NCI-H2196 (cell line): Measurements from ENCODE around the gene NUTF2.

Source experiments
- DNase-seq: peaks from one replicate; lab custom pipeline; 2025; ENCODE audit not compliant: unreplicated experiment; lab: John Stamatoyannopoulos, UW

NUTF2 gene

DNA sequence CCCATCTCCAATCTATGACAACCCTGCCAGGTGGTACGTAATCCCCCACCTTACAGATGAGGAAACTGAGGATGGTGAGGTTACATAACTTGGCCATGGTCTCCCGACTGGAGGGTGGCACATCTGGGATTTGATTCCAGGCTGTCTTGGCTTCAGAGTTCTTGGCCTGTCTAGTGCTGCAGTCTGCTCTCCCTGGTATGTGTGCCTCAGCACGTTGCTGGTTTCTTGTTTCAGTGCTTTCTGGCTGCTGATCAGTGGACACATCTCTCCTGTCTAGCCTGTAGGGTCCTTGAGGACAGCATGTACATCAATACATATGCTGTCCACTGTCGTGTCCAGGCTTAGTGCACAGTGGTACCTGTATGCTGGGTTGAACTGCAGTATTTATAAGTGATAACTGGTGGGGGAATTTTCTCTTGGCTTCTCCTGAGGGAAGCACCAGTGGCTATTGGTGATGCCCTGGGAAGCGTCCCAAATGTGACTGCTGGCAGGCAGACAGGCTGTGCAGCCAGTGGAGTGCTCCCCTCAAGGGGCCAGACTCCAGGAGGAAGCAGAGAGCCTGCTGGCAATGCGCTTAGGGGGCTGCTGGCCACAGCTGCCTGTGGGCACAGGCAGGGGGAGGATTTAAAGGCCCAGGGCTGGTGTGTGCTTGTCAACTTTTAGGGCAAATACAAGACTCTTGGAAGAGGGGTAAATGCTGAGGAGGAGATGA is 70.6 kb downstream of the NUTF2 start:
- no peak for DNase-seq

DNA sequence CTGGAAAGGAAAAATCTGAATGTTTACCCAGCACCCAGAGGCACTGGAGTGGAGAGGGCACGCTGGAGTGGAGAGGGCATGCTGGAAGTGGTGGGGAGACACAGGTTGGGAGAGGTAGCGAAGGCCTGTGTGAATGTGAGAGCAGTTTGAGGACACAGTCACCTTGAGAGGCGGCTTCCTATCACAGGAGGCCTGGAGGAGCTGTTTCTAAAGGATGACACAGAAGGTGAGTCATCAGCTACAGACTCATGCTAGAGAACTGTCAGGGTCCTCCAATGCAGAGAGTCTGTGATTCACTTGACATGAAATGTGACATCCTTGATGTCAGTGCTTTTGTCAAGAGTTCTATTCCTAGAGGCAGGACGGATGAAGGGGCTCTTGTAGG is 71.1 kb downstream of the NUTF2 start:
- DNase-seq: peak; percentile 11

DNA sequence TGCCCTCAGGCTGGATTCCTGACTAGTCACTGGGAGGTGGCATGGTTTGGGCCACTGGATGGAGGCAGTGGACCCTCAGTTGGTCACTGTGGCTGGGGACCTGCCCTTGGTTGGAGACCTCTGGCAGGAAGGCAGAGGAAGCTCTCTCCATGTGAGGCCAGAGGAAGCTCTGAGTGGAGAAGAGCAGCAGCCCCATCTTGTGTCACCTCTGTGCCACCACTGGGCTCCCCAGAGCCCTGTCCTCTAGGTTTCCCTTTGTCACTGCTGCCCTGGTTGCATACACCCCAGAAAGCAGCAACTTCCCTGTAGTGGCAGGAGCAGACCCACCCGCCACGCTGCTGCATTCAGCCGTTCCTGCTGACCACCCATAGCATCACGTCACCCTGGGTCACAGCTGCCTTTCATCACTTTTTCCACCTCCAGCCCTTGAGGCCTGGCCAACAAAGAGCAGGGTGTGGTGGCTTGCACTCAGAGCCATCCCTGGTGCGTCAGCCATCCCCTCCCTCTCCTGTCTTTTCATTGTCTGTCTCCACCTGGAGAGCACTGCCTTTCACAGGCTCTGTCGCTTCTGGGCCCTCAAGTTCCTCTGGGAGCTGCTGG is 73.0 kb downstream of the NUTF2 start:
- DNase-seq: no peak
